ENCODE data around the gene SAMM50.

The SAMM50 gene

DNA sequence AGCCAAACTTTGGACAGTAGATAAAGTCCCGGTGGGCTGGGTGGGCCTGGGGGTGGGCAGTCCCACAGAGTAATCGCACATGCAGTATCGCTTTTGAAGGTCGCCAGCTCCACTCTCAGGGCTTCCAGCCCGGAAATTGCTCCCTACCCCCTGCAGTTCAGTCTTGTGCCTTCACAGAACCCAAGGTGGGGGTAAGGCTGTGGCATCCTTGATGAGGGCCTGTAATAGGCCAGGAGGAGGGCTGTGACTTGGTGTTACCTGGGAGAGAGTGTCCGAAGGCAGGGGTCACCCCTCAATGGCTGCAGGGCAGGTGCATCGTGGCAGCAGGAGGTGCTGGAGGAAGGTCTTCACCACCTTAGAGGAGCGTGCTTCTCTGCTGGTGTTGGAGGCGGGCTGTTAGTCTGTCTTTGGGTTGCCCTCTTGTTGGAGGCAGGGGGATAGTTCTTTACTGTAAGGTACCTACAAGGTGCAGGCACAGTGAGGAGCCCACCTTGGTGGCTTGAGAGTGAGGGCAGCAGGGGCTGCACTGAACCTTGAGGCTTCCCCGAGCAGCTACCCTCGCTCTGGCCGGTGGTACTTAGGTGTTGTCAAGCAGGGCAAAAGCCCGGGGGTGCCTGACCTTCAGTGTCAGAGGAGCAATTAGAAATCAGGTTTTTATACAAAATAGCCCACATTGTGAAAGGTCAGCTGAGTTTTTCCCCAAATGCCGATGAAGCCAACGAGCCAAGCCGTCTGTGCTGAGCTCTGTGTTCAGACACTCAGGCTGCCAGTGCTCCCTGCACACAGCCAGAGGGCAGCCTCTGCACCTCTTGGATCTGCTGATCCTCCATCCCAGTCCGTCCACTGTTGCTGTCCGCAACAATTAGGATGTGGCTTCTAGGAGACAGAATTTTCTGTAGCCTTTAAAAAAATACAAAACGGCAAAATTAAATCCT is 21.9 kb downstream of the SAMM50 start:
- H3K4me3 ChIP-seq (ENCODE audit: low read depth, low read length): no peak overlapping the region
- TF ChIP-seq, protein P1, sequence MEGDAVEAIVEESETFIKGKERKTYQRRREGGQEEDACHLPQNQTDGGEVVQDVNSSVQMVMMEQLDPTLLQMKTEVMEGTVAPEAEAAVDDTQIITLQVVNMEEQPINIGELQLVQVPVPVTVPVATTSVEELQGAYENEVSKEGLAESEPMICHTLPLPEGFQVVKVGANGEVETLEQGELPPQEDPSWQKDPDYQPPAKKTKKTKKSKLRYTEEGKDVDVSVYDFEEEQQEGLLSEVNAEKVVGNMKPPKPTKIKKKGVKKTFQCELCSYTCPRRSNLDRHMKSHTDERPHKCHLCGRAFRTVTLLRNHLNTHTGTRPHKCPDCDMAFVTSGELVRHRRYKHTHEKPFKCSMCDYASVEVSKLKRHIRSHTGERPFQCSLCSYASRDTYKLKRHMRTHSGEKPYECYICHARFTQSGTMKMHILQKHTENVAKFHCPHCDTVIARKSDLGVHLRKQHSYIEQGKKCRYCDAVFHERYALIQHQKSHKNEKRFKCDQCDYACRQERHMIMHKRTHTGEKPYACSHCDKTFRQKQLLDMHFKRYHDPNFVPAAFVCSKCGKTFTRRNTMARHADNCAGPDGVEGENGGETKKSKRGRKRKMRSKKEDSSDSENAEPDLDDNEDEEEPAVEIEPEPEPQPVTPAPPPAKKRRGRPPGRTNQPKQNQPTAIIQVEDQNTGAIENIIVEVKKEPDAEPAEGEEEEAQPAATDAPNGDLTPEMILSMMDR (IDR thresholded peaks at IDR 0.05; ENCODE audit: low read depth, low read length): no peak

DNA sequence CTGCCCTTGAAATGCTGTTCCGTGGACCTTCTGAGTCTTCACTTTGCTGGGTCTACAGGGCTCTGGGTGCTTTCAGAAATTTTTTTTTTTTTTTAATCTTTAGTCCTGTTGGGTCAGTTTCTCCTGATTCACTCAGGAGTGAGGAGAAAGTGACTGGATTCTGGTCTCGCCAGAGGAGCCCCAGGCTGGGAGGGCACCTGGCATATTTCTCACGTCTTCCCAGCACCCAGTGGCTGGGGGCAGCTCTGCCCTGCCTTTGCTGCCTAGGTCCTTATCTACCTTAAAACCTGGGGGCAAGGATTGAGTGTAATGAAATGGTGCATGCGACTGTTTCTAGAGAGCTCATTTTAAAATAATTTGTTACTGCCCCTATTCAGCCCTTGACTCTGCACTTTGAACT is 23.3 kb downstream of the SAMM50 start:
- TF ChIP-seq, protein P1 (IDR thresholded peaks at IDR 0.05; ENCODE audit: low read depth, low read length): no peak
- H3K4me3 ChIP-seq (ENCODE audit: low read depth, low read length): no peak overlapping the region

DNA sequence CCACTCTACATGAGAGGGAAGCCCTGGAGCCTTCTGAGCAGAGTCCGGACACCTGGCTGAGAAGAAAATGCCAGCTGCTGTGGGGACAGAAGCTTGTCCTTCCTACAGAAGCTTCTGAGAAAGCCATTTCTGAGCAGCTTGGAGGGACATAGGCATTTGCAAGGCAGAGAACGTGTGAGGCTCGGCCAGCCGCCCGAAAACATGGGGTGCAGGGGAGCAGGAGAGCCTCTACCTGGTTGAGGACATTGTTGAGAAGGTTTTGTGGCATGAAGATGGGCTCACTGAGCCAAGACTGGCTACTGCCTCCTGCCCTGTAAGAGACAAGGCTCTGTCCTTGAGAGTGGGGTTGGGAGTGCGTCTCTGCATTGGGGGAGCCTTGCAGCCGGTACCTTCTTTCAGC is 25.3 kb downstream of the SAMM50 start:
- no peak overlapping the region for H3K4me3 ChIP-seq (ENCODE audit: low read depth, low read length)
- TF ChIP-seq, protein P1 (IDR thresholded peaks at IDR 0.05; ENCODE audit: low read depth, low read length): no peak

DNA sequence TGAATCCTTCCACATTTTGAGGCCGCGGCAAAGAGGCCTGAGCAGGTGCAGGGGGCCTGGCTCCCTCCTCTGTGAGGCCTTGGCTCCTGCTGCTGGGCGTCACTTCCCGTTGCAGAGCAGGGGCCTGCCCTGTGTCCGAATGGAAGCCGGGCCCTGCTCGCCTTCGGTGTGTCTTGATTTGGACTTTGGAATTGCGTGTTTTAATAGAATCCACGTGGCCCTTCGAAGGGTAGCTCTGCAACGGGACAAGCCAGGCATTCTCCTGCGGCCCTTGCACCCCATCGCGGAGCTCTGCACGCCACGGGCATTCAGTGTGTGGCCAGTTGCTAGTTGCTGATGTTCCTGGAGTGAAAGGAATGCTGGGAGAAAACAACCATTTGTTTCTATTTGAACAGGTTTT is 25.8 kb downstream of the SAMM50 start:
- no peak overlapping the region for H3K4me3 ChIP-seq (ENCODE audit: low read depth, low read length)

DNA sequence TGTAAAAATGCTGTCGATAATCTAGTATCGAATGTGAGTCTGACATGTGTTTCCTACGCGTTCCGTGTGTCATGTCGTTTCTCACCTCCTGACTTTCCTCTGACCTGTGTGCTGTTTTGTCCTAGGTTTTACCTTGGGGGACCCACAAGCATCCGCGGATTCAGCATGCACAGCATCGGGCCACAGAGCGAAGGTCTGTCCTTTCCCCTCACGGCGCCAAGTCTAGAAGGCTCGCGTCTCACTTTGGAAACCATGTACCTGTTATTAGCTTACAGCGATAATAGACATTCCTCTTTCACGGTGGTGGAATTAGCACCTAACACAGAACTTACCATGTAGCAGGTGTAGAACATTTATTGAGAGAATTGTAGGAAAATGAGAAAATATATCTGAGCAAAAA is 28.6 kb downstream of the SAMM50 start:
- H3K4me3 ChIP-seq (ENCODE audit: low read depth, low read length): no peak overlapping the region
- TF ChIP-seq, protein P1 (IDR thresholded peaks at IDR 0.05; ENCODE audit: low read depth, low read length): no peak

More for the DNA sequence above, 25.8 kb downstream of the SAMM50 start:
- TF ChIP-seq, protein P1 (IDR thresholded peaks at IDR 0.05; ENCODE audit: low read depth, low read length): no peak

DNA sequence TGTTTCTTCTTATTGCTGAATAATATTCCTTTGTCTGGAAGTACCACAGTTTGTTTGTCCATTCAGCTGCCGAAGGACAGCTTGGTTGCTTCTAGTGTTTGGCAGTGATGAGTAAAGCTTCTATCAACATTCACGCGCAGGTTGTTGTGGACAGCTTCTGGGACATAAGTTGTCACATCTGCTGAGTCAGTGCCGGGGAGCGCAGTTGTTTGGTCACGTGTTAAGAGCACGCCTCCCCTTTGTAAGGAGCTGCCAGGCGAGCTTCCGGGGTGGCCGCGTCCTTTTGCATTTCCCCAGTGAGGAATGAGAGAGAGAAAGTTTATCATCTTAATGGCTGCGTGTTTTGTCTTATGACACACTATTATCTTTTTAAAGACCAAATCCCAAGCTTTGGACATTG is 30.3 kb downstream of the SAMM50 start:
- no peak overlapping the region for H3K4me3 ChIP-seq (ENCODE audit: low read depth, low read length)
- TF ChIP-seq, protein P1 (IDR thresholded peaks at IDR 0.05; ENCODE audit: low read depth, low read length): no peak

DNA sequence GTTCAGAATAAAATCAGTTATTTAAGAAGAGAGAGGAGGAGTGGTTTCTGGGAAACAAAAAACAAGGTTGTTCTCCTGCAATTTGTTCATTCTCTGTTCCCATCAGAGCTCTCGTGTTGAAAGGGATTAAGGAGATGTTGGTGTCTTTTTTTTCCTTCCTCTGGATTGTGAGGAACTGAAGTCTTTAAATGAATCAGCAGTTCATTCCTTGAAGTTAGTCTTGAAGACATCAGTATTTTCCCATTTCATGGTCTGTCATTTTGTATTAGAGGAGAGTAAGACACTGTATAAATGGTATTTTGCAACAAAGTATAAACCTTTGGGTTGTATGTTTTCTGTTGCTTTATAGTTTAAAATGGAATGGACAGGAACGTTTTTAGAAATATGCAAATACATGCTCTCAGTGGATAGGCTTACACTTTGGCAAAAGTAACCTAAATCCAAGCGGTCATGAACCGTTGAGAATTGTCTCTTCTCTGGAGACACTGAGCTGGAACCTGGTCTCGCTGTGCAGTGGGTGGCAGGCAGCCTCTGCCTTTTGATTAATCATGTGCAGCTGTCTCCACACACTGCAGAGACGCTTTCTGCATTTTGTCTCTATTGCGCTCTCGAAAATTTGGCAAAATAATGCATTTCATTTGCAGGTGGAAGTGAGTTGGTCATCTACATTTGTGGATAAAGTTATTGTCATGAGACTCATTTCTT is 33.0 kb downstream of the SAMM50 start:
- H3K4me3 ChIP-seq (ENCODE audit: low read depth, low read length): no peak overlapping the region
- TF ChIP-seq, protein P1 (IDR thresholded peaks at IDR 0.05; ENCODE audit: low read depth, low read length): no peak

All from WI38 (cell line).